T follicular helper cell (primary cell): Measurements from ENCODE around the gene GALR3.

Experiments used
- DNase-seq: peaks from one replicate; pipeline ENCODE4 v3.0.0-alpha.2; 2020; ENCODE audit warnings: low read depth

Gene GALR3

GRCh38 chr22:37824674-37825641, 1.8 kb downstream of the GALR3 start:
- no peak for DNase-seq

GRCh38 chr22:37827056-37827455, 3.9 kb downstream of the GALR3 start:
- no peak for DNase-seq

- no peak for DNase-seq
These were observed 7.1 kb downstream of the GALR3 start for GRCh38 chr22:37830093-37830842.

GRCh38 chr22:37831472-37831871, 8.3 kb downstream of the GALR3 start:
- no peak for DNase-seq

GRCh38 chr22:37832022-37832857, 9.1 kb downstream of the GALR3 start:
- no peak for DNase-seq

GRCh38 chr22:37842015-37842793, 19.0 kb downstream of the GALR3 start:
- DNase-seq, result no peak

- peak; percentile 26 for DNase-seq
These were observed 20.5 kb downstream of the GALR3 start for GRCh38 chr22:37843741-37844089.

- DNase-seq, result no peak
These were observed 21.7 kb downstream of the GALR3 start for GRCh38 chr22:37844904-37845329.

GRCh38 chr22:37846433-37846832, 23.3 kb downstream of the GALR3 start:
- DNase-seq, result no peak

GRCh38 chr22:37848587-37849088, 25.5 kb downstream of the GALR3 start:
- DNase-seq, result no peak

GRCh38 chr22:37849089-37849751, 26.0 kb downstream of the GALR3 start, which contains the start of gene EIF3L:
TSS of gene EIF3L (plus strand) at chr22:37849419. CDS start at chr22:37849450, 31 bp downstream.
- peak; percentile 79 for DNase-seq

- no peak for DNase-seq
These were observed 27.6 kb downstream of the GALR3 start for GRCh38 chr22:37850801-37851200.

GRCh38 chr22:37852418-37852817, 29.2 kb downstream of the GALR3 start:
- DNase-seq, result no peak

- DNase-seq, result no peak
These were observed 31.8 kb downstream of the GALR3 start for GRCh38 chr22:37854946-37855345.

GRCh38 chr22:37855462-37855861, 32.3 kb downstream of the GALR3 start:
- DNase-seq, result no peak

GRCh38 chr22:37860796-37861421, 37.7 kb downstream of the GALR3 start:
- no peak for DNase-seq

GRCh38 chr22:37862570-37863325, 39.6 kb downstream of the GALR3 start:
- DNase-seq, result no peak

GRCh38 chr22:37865510-37865909, 42.3 kb downstream of the GALR3 start:
- DNase-seq, result no peak

GRCh38 chr22:37870273-37870672, 47.1 kb downstream of the GALR3 start:
- no peak for DNase-seq
